Right lung (tissue), 5 donors: ENCODE measurements around the gene TTLL5. TPM values are rescaled to one million over a fixed set of nuclear protein-coding genes. Genes with fewer than 3 reads are reported as not detected.

ENCODE experiments used
- DNase-seq, 2 donors: peaks; one replicate each; pipeline ENCODE4 v3.0.0-alpha.2; 2013
- polyA plus RNA-seq, 5 donors: library from polyadenylated mRNA; unstranded; fragments of 120-200 nt; gene quantifications; one replicate each; pipeline versions ENCODE4 v1.2.1 to v1.2.3, GENCODE V29; 2013; ENCODE audit warnings: inconsistent platforms in 1 of 5, low replicate concordance in 1 of 5; ENCODE audit not compliant: insufficient read length in 5 of 5, insufficient read depth in 1 of 5

The TTLL5 gene
- polyA plus RNA-seq, 5 donors, result 36.6 to 47.6 (median 42.1) TPM

DNA sequence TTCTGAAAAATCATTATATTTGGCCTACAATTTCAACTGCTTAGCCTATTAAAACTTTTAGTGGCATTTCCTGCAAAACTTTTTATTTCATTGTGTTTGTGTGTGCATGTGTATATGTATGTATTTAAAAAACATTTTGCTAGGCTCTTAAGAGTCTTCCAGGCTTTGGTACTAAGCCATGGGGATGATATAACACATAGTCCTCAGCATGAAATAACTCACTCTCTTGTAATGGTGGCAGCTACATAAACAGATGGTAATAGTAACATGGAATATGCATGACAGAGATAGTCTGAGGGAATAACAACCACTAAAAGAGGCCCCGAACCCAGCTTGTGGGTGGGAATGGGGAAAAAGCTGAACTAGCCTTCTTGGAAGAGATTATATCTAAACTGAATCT, 141.4 kb downstream of the TTLL5 start:
- no peak for DNase-seq

DNA sequence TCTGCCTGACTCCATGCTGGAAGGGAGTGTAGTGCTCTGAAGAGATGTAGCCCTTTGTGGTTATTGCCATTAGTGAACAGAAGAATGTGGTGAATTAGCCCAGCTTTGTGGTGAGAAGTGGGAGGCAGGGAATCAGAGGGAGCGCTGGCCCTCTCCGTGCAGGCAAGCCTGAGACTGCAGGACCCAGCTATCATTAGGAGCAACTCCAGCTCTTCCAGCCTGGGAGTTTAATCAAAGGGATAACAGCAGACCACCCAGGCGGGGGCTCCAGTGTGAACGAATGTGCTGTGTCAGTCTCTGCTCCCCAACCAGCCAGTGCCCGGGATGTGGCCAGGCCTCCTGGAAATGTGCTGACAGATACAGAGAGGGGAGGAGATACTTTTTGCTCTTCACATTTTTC, 142.7 kb downstream of the TTLL5 start:
- peak in 1 of 2 donors; percentile 48 for DNase-seq

DNA sequence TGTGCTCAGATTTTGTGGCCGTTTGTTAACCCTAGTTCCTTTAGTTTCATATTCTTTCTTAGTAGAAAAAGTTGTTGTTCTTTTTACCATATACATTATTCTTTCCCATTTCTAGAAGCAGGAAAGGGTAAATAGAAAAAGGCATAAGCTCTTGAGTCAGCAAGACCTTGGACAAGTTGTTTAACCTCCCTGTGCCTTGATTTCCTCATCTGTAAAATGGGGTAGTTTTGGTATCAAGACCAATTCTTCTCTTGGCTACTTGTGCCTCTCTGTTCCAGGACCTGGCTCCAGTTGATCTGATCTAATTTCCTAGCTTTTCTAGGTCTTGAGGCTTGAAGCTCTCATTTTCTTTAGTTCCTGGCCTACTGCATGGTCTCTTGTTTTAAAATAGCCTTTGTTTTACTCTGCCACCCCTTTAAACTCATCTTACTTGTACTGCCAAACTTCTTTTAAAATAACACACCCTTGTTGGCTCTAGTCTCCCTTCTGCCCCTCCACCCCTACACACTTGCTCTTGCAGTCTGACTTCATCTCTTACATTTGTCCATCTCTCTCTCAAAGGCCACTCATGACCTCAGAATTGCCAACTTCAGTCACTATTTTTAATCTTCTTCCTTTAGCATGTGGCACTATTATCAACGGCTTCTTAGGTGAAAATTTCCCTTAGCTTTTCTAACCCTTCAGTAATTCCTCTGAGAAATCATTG, 143.7 kb downstream of the TTLL5 start:
- DNase-seq, result no peak

DNA sequence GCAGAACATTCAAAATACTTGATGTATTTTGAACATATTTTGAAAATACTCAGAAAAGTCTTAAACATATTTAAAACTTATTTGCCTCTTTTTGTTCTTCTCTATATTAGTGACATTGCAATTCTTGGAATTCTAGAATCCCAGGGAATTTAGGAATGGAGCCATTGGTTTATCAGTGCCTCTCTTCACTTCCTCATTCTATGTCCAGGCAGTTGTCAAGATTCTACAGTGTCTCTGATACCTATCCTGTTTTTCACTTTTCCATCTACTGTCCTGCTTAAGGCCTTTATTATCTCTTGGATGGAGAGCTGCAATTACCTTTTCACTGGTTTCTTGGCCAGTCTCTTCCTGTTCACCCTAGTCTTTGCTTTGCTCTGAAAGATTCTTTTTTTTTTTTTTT, 144.6 kb downstream of the TTLL5 start:
- no peak for DNase-seq

DNA sequence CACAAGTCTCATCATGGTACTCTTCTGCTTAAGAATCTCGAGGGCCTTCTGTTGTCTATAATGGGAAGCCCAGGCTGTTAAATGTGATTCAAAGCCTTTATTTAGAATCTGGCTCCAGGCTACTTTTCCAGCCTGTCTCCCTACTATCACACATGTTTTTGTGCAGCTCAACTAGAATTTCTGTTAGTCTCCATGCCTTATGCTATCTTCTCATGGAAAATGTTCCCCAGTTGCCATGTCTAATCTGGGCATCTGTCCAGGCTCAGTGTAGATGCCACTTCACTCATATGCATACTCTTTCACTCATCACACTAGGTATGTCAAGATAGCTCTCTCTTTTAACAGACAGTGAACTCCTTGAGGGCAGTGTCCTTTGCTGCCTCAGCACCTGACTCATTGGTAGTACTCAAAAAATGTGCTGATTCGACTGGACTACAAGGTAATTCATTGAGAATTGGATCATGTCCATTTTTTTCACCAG, 145.3 kb downstream of the TTLL5 start:
- DNase-seq, result no peak

DNA sequence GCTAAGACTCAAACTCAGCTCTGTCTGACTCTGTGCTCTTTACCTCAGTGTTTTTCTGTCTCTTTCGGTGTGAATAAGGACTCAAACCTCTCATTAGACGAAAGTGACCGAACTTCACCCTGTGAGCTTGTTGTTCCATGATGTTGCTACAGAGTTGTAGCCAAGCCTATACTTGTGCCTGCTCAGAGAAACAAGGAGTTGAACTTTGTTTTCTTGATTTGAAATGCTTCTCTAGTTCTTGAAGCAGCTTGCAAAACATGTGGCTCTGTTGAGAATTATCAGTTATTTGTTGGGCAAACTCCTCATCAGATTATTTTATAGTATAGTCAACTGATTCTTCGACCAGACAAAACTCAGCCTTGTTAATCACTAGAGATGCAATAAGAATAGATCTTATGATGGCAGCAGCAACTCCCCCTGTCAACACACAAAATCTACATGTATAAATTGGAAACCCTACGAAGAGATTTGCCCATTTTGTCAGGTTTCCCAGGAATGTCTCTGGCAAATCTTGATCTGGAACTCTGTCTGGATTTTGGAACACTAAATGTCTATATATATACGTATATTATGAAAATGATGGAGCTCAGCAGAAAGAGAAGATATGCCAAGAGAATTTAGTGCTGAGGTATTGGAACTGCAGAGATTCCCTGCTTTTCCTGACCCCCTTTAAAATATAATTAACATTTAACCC, 146.8 kb downstream of the TTLL5 start:
- no peak for DNase-seq

DNA sequence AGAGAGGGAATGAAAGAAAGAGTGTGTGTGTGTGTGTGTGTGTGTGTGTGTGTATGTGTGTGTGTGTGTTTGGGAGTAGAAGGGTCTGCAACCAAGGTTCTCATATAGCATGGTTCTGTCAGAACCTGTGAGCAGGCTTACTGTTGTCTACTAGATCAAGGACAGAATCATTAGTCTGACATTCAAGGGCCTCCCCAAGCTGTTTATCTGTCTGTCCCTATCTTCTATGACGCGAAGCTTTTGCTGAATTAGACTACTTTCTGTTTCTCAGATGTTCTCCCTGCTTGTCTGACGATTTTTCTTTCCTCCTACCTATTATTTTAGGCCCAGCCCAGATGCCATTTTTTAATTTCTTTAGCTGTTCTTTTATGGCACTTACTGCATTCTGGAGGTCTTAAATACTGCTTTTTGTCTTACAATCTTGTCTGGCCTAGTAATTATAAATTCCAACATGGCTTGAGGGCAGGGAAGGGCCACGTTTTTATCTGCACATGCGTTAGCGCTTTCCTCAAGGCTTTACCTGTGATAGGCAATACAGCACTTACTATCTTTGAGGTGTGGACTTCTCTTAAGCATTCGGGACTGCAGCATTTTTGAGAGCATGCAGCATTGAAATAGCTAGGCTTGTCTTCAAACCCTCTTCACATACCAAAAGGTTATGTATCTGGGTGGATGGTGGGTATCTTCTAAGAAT, 150.2 kb downstream of the TTLL5 start:
- no peak for DNase-seq

DNA sequence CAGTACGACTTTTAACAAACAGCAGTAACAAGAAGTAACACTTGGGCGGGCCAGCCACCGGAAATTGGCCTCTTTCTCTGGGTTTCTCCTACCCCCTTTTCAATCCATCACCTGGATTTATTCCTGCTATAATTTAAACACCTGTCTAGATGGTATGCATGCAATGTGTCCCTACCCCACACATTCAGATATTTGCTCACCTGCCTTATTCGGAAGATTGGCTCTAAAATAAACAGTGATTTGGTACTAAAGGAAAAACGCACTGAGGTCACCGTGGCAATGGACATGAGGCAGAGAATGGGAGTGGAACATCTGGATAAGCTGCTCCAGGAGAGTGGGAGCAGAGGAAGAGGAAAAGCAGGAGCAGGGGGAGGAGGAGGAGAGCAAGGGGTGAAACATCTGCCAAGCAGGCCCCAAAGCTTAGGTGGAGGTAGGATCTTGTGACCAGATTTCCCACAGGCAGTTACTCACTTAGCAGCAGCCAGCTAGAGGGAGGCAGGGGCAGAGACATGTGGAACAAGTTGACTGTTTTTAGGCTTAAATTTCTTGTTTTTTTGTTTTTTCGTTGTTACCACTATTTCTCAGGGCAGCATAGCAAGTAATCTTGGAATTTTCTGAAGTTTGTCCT, 150.9 kb downstream of the TTLL5 start:
- no peak for DNase-seq

DNA sequence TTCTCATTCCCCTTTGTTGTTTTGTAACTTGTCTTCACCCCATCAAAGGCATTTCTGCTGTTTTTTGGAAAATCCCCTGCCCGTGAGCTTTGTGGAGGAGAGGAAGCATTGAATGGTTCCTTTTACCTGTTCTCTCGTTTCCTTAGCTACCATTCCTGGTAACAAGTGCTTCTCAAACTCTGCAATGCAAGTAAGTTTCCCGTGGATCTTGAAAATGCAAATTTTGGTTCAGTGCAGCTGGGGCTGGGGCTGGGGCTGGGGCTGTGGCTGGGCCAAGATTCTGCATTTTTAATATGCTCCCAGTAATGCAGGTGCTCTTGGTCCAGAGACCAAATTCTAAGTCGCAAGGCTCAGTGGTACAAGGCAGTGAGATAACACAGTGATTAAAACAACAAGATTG, 151.6 kb downstream of the TTLL5 start:
- no peak for DNase-seq

DNA sequence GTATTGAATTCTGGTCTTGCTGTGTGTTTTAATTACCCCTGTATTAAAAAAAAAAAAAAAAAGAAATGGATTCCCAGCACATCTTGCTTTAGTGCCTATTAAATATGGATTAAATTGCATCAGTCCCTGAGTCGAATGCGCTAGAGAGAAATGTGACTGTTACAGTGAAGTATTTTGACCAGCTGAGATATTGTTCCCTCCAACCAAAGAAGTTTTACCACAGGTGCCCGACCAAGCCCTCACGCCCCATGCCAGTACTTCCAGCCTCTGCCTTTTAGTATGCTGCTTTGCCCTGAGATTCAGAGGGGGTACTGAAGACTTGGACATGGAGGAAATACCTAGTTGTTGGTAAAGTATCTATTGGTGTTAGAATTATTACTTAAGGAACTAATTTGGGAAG, 159.7 kb downstream of the TTLL5 start:
- no peak for DNase-seq

DNA sequence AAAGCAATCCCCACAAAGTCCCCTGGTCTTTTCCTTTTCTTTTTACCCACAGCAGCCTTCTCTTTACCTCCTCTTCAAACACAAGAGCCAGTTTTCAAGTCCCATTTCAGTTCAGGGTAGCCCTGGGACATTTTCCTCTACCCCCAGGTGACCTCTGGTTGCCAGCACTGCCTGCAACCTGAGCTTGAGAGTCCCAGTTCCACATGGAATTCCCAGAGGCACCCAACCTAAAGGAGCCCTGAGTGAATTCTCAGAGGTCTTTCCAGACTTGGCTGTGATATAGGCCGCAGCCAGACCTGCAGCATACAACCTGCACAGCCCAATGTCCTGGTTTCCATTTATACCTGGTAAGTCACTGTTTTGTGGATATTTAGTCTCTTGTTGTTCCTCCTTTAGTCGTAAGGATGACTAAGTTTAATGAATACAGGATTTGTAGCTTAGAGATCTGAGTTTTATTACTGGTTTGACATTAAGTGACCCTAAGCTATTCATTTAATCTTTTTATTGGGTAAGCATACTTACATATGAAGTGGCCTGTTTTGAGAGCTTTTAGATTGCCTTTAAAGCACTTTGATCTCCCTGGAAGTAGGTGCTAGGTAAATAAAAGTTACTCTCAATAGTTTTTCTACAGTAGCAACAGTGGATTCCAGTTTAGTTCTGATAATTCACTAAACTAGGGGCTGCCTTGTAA, 160.9 kb downstream of the TTLL5 start:
- DNase-seq, result peak; percentile 39 to 44

DNA sequence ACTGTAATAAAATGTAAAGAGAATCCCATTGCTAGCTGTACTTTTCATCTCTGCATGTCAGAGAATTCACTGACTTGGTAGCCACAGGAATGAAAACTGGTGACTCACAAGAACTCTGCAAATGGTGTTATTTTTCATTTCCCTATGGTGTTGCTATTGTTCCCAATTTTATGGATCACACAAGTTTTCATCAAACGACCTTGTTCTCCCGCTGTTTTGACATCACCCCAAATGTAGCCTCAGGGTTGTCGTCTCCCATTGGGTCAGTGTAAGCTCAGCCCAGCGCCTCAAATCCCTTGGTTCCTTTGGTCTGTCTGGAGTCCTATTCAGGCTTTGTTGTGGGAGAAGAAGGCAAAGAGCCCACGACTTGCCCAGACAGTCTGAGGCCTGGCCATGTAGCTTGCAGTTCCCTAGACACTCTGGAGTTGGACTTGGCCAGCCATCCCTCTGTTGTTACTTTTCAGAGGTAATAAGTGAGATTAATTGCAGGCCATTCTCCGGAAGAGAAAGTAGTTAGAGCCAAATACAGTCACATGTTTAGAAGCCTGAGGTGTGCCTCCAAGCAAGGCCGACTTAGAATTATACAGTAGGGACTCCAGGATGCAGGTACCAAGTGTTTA, 161.6 kb downstream of the TTLL5 start:
- no peak for DNase-seq

DNA sequence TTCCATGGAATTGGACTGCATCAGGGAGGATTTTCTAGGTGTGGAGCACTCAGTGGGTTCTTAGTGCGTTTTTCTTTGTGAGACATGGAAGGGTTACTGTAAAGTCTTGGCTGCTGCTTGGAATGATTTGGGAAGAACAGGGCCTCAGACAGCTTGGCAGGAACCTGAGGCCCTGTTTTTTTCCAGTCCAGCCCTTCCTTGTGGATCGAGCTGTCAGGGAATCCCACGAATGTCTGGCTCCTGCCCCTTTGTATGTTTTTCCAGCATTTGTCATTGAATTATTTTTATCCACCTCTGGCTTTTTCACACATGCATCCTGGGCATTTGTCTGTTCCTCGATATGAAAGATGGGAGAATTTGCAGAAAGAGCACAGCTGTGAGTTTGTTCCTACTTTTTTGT, 162.3 kb downstream of the TTLL5 start:
- DNase-seq, result no peak

DNA sequence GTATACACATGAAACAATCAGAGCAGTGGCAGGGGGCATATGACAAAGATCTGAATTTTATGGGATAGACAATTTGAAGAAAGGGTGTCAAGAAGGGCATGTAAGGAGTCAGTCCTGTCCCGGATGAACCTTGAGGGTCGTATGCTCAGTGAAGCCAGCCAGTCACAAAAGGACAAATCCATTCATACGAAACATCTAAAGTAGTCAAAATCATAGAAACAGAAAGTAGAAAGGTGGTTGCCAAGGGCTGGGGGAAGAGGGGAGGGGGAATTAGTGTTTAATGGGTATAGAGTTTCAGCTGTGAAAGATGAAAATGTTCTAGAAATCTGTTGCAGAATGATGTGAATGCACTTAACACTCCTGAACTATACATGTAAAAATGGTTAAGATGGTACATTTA, 163.3 kb downstream of the TTLL5 start:
- DNase-seq, result peak in 1 of 2 donors; percentile 53

DNA sequence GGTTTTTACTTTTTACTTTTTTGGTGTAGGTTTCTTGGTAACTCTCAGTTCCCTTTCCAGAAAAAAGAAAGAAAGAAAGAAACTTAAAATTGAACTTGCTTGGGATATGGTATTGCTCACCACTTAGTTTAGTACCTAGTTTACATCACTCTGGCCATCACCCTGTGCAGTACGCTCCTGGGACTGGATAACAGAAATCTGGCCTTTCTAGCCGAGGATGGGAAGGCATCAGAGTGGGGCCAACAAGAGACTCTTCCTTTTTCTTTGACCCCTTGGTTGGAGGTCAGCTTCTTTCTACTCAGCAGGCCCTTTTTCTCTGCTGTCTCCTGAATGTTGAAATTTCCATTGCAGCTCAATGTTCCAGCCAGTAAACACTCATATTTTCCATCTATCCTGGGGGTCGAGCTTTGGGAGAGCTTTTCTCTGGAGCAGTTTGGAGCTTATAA, 164.1 kb downstream of the TTLL5 start:
- peak; percentile 74 to 81 for DNase-seq

DNA sequence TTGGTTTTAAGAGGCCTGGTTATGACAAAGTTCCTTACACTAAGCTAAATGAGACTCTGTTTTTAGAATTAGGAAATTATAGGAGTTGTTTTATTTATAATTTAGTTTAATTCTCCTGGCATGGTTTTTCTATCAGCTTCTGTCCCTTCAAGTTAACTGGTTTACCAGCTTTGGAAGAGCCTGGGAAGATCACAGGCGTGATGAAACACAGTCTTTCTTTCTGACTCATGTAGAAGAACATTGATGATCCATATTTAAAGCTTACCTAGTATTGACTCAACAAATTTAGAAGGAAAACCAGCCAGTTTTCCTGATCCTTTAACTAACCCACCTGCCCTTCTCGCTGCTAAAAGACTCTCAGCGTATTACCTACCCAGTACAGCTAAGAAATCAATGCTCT, 165.6 kb downstream of the TTLL5 start:
- no peak for DNase-seq

DNA sequence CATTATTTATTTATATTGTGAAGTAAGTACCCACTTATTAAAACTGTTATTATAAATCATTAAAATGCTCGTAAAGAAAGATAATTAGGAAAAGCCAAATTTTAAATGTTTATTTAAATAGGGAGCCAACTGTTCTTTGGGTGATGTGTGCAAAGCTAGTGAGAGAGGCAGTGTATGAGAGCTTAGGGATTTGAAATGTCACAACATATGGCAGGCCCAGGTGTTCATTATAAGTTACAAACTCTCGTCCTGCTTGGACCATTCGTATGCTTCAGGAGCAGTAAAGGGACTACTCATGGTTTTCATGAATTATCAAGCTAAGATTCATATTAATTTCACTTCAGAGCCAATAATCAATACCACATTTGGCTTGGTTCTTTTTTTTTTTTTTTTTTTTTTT, 166.3 kb downstream of the TTLL5 start:
- DNase-seq, result no peak

DNA sequence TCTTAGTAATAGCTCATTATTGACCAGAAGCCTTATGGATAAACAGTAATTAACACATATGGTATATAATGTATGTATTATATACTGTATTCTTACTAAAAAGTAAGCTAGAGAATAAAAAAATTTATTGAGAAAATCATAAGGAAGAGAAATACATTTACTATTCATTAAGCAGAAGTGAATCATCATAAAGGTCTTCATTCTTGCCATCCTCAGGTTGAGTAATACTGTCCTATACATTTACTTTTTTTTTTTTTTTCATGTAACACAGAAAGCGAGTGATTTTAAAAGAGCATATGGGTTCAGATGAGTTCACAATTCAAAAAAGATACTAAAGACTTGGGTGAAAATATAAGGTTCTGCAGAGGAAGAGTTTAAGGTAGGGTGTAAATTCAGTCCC, 168.3 kb downstream of the TTLL5 start:
- DNase-seq, result no peak

DNA sequence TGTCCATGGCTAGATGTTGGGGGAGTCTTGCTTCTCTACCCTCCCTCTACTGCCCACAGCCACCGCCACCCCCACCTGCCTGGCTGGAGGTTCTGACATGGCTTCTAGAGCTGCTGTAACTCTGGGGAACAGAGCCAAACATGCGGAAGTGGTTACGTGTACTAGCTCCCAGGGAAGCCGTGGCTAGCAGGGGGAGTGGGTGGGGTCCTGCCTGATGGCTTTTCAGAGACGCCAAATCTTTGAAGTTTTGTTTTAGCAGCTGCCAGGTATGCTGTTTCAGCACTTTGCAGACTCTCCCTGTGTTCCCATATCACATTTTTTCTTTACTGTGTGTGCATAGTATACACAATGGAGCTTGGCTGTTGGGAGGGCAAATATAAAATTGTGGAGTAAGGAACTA, 170.4 kb downstream of the TTLL5 start:
- DNase-seq, result peak; percentile 74 to 76

DNA sequence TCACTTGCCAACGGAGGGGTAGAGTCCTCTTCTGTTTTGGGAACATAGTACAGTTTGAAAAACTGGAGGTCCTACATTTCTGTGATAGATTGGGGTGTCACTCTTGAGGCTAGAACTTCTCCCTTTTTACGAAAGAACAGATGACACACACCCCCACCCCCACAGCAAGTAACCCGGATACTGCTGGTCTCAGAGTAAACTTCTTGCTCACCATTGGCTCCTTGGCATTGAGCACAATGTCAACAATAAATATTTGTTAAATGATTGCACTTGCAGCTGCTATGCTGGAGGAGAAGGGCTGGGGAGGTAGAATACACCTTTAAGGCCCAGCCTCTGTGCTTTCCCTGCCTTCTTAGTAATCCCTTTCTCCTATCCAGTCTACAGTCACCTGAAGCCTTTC, 170.9 kb downstream of the TTLL5 start:
- no peak for DNase-seq

DNA sequence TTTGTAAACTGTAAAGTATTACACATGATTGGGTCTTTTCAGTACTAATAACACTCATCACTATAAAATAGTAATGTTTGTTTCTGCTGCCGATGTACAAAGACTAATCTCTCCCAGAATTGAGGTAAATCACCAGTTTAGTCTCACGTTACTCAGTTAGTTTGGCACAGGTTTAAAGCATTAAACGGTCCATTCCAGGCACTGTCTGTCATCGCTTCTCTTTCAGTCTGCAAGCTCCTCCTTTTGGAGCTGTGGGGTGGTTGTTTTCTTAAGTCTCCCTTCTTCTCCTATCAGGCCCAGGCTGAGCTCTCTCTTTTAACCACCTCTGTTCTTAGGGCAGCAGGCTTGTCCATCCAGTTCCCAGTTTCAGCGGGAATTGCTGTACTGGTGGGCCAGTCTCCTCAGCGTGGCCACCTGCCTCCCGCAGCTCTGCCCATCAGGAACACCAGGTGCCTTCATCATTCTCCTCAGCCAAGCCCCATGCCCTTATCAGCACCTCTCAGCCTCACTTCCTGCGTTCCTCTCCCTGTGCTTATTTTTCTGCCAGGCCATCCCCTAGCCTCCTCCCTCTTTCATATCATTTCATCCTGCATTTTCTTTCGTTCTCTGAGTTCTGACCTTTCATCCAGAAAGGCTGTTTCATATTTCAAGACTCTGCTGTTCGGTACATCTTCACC, 171.7 kb downstream of the TTLL5 start:
- DNase-seq, result no peak
